HEK293 (cell line): ENCODE measurements around the gene ROBO1.

Experiments used
- CTCF ChIA-PET: fragments of 350-600 bp; formaldehyde crosslinking; extraction: SDS; loops from one replicate; lab custom pipeline; 2021; ENCODE audit warnings: antibody characterized with exemption; lab: Yijun Ruan, JAX
- POLR2A ChIA-PET: fragments of 300-600 bp; formaldehyde crosslinking; extraction: SDS; loops from one replicate; lab custom pipeline; 2020; ENCODE audit warnings: antibody characterized with exemption, inconsistent platforms; lab: Yijun Ruan, JAX
- H3K27ac ChIP-seq: fragments of 200-500 bp; sonication (Bioruptor generic); 2 replicates; pipeline ENCODE4 v1.5.1; 2014; ENCODE audit warnings: low read depth, low read length, control low read depth, inconsistent platforms; ENCODE audit errors: extremely low read depth
- H3K36me3 ChIP-seq, 2 experiments: fragments of 200-500 bp in 1 of 2; sonication (Bioruptor generic) in 1 of 2; 1 replicate in 1 of 2; 2 replicates in 1 of 2; pipeline ENCODE4 v1.5.1; 2014 to 2017; ENCODE audit warnings: inconsistent platforms in 2 of 2, low read length in 2 of 2; ENCODE audit not compliant: control insufficient read depth in 2 of 2, insufficient read depth in 1 of 2
- H3K4me1 ChIP-seq: fragments of 200-500 bp; sonication (Bioruptor generic); 2 replicates; pipeline ENCODE4 v1.5.1; 2014; ENCODE audit warnings: mild to moderate bottlenecking, low read length, inconsistent platforms; ENCODE audit not compliant: control insufficient read depth, insufficient read depth
- H3K4me3 ChIP-seq: 2 replicates; pipeline ENCODE4 v1.5.1; 2011; ENCODE audit warnings: low read depth, mild to moderate bottlenecking, control low read depth, low read length, moderate library complexity
- H3K9me3 ChIP-seq: fragments of 200-500 bp; sonication (Bioruptor generic); 2 replicates; pipeline ENCODE4 v1.5.1; 2014; ENCODE audit warnings: low read depth, low read length, inconsistent platforms; ENCODE audit not compliant: control insufficient read depth, insufficient read depth
- KLF9 ChIP-seq: fragments of 450-650 bp; formaldehyde crosslinking; IDR thresholded peaks from 2 replicates; pipeline ENCODE4 v1.5.1; 2016; ENCODE audit warnings: missing biosample characterization, missing genetic modification characterization, low read depth
- PBX3 ChIP-seq: sonication (generic); formaldehyde crosslinking; IDR thresholded peaks from 2 replicates; pipeline ENCODE4 v1.8.1; 2022; ENCODE audit warnings: mild to moderate bottlenecking, moderate library complexity, missing genetic modification reagents
- PRDM10 ChIP-seq: fragments of 450-650 bp; formaldehyde crosslinking; IDR thresholded peaks from 2 replicates; pipeline ENCODE4 v1.5.1; 2016; ENCODE audit warnings: missing biosample characterization, missing genetic modification characterization
- SP7 ChIP-seq: fragments of 450-650 bp; formaldehyde crosslinking; IDR thresholded peaks from 2 replicates; pipeline ENCODE4 v1.5.1; 2016; ENCODE audit warnings: missing biosample characterization, missing genetic modification characterization
- ZBTB17 ChIP-seq: fragments of 450-650 bp; formaldehyde crosslinking; IDR thresholded peaks from 2 replicates; pipeline ENCODE4 v1.5.1; 2016; ENCODE audit warnings: missing biosample characterization, missing genetic modification characterization
- ZBTB21 ChIP-seq: fragments of 450-650 bp; formaldehyde crosslinking; IDR thresholded peaks from 2 replicates; pipeline ENCODE4 v1.5.1; 2017; ENCODE audit warnings: missing biosample characterization, missing genetic modification characterization
- ZBTB8A ChIP-seq: fragments of 450-650 bp; formaldehyde crosslinking; IDR thresholded peaks from 2 replicates; pipeline ENCODE4 v1.5.1; 2016; ENCODE audit warnings: missing biosample characterization, missing genetic modification characterization
- ZNF146 ChIP-seq: fragments of 450-650 bp; formaldehyde crosslinking; IDR thresholded peaks from 2 replicates; pipeline ENCODE4 v1.5.1; 2016; ENCODE audit warnings: missing biosample characterization, missing genetic modification characterization
- ZNF223 ChIP-seq: fragments of 450-650 bp; formaldehyde crosslinking; IDR thresholded peaks from 2 replicates; pipeline ENCODE4 v1.5.1; 2016; ENCODE audit warnings: missing biosample characterization, missing genetic modification characterization
- ZNF23 ChIP-seq: fragments of 450-650 bp; formaldehyde crosslinking; IDR thresholded peaks from 2 replicates; pipeline ENCODE4 v1.5.1; 2016; ENCODE audit warnings: missing biosample characterization, missing genetic modification characterization, borderline replicate concordance
- ZNF26 ChIP-seq: fragments of 450-650 bp; formaldehyde crosslinking; IDR thresholded peaks from 2 replicates; pipeline ENCODE4 v1.5.1; 2016; ENCODE audit warnings: missing biosample characterization, missing genetic modification characterization
- ZNF324 ChIP-seq: fragments of 450-650 bp; formaldehyde crosslinking; IDR thresholded peaks from 2 replicates; pipeline ENCODE4 v1.5.1; 2016; ENCODE audit warnings: missing biosample characterization, missing genetic modification characterization
- ZNF354C ChIP-seq: fragments of 450-650 bp; formaldehyde crosslinking; IDR thresholded peaks from 2 replicates; pipeline ENCODE4 v1.5.1; 2016; ENCODE audit warnings: missing biosample characterization, missing genetic modification characterization, low read depth, borderline replicate concordance
- ZNF37A ChIP-seq: fragments of 450-650 bp; IDR thresholded peaks from 2 replicates; pipeline ENCODE4 v1.5.1; 2018; ENCODE audit warnings: missing biosample characterization, missing genetic modification characterization
- ZNF426 ChIP-seq: fragments of 450-650 bp; formaldehyde crosslinking; IDR thresholded peaks from 2 replicates; pipeline ENCODE4 v1.5.1; 2017; ENCODE audit warnings: missing biosample characterization, missing genetic modification characterization, mild to moderate bottlenecking, inconsistent platforms, moderate library complexity
- ZNF558 ChIP-seq: fragments of 450-650 bp; formaldehyde crosslinking; IDR thresholded peaks from 2 replicates; pipeline ENCODE4 v1.5.1; 2016; ENCODE audit warnings: missing biosample characterization, missing genetic modification characterization
- ZNF596 ChIP-seq: fragments of 450-650 bp; IDR thresholded peaks from 2 replicates; pipeline ENCODE4 v1.5.0; 2018; ENCODE audit warnings: missing biosample characterization, mild to moderate bottlenecking, missing genetic modification characterization, moderate library complexity
- ZNF629 ChIP-seq: fragments of 450-650 bp; formaldehyde crosslinking; IDR thresholded peaks from 2 replicates; pipeline ENCODE4 v1.5.1; 2017; ENCODE audit warnings: missing biosample characterization, missing genetic modification characterization
- TF ChIP-seq, protein P1 (sequence below): fragments of 450-650 bp; formaldehyde crosslinking; conservative IDR thresholded peaks from 2 replicates; pipeline ENCODE4 v1.5.1; 2016; ENCODE audit warnings: low read depth, missing biosample characterization, missing genetic modification characterization

Gene ROBO1

DNA sequence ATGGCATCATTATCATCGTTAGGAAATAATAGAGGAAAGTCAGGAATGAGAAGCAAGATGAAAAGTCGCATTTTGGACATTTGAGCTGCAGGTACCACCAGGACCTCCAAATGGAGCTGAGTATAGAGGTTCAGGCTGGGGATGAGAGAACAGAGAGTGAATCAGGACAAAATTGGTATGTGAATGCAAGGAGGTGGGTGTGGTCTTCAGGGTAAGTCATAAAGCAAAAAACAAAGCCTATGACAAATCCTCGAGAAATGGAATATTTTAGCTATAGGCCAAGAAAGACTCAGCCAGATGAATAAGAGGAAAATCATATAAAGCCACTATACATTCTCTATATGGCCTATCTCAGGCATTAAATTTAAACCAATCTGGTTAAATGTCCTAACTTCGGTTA, 841.3 kb downstream of the ROBO1 start:
- CTCF ChIA-PET = no interaction called here

DNA sequence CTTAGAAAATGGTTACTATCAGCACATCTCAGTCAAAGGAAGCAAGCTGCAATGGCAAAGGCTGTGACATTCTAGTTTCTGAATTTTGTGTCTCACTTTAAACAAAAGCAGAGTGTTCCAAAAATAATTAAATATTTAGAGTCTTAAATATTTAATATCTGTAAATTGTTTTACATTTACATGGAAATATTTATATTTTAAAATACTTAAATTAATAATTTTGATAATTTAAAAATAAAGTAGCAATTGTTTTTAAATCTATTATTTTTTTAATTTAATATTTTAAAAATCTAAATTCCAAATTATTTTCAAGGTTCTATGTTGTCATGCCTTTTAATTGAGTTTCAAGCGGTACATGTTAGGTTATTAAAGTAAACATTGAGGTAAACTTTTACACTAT, 843.1 kb downstream of the ROBO1 start:
- POLR2A ChIA-PET = no interaction called here
- no peak for TF ChIP-seq KLF9 (tag by site-specific recombination)
- Histone ChIP-seq H3K9me3 (no peaks in the 10 kb centered on the region), H3K4me1 (no peaks in the 10 kb centered on the region), H3K27ac (no peak overlapping the region), H3K4me3 (no peak overlapping the region), H3K36me3 (no peaks in the 10 kb centered on the region; a peak in 1 of 3 replicates)
- CTCF ChIA-PET = interaction anchor here (0.9 kb wide), 1 partner anchor 108 kb away, joined by 3 read pairs; no protein-coding TSS in a partner anchor

More for the DNA sequence above, 841.3 kb downstream of the ROBO1 start:
- no peaks in the 10 kb centered on the region for H3K9me3 ChIP-seq
- H3K4me1 ChIP-seq = no peaks in the 10 kb centered on the region
- H3K27ac ChIP-seq = no peak overlapping the region
- POLR2A ChIA-PET = no interaction called here
- TF ChIP-seq ZNF354C (tag by site-specific recombination) (no peak), PBX3 (no peak), ZBTB8A (tag by site-specific recombination) (no peak), ZNF146 (no peak), ZNF37A (tag by site-specific recombination) (no peak), ZNF596 (tag by site-specific recombination) (no peak), ZNF223 (tag by site-specific recombination) (no peak), ZNF558 (tag by site-specific recombination) (no peak), ZNF426 (tag by site-specific recombination) (no peak)
- TF ChIP-seq, all 188 proteins: peak for 0
- H3K36me3 ChIP-seq = no peaks in the 10 kb centered on the region
- no peak overlapping the region for H3K4me3 ChIP-seq

- ChIA-PET POLR2A (no interaction called here), CTCF (interaction anchor here (0.5 to 0.7 kb wide), 2 partner anchors 61 to 670 kb away, joined by 4 read pairs; no protein-coding TSS in a partner anchor)
- Histone ChIP-seq H3K27ac (peak overlapping the region; percentile 10; the same call in 1 of the 2 replicates), H3K9me3 (no peaks in the 10 kb centered on the region), H3K4me1 (peaks cover 6% of the 10 kb centered on the region), H3K4me3 (no peak overlapping the region), H3K36me3 (no peaks in the 10 kb centered on the region; a peak in 1 of 3 replicates)
- TF ChIP-seq ZNF629 (tag by site-specific recombination) (peak; percentile 76), ZBTB17 (tag by site-specific recombination) (peak; percentile 26; the same call in 1 of the 2 replicates), ZBTB21 (tag by site-specific recombination) (peak; percentile 27; the same call in 1 of the 2 replicates), SP7 (tag by site-specific recombination) (peak; percentile 57), ZNF324 (tag by site-specific recombination) (0 out of 2 replicates have a peak, but pooled peaks have one; percentile 22), ZNF26 (tag by site-specific recombination) (no peak), PRDM10 (peak; percentile 65), ZNF23 (no peak)
- TF ChIP-seq, protein P1, sequence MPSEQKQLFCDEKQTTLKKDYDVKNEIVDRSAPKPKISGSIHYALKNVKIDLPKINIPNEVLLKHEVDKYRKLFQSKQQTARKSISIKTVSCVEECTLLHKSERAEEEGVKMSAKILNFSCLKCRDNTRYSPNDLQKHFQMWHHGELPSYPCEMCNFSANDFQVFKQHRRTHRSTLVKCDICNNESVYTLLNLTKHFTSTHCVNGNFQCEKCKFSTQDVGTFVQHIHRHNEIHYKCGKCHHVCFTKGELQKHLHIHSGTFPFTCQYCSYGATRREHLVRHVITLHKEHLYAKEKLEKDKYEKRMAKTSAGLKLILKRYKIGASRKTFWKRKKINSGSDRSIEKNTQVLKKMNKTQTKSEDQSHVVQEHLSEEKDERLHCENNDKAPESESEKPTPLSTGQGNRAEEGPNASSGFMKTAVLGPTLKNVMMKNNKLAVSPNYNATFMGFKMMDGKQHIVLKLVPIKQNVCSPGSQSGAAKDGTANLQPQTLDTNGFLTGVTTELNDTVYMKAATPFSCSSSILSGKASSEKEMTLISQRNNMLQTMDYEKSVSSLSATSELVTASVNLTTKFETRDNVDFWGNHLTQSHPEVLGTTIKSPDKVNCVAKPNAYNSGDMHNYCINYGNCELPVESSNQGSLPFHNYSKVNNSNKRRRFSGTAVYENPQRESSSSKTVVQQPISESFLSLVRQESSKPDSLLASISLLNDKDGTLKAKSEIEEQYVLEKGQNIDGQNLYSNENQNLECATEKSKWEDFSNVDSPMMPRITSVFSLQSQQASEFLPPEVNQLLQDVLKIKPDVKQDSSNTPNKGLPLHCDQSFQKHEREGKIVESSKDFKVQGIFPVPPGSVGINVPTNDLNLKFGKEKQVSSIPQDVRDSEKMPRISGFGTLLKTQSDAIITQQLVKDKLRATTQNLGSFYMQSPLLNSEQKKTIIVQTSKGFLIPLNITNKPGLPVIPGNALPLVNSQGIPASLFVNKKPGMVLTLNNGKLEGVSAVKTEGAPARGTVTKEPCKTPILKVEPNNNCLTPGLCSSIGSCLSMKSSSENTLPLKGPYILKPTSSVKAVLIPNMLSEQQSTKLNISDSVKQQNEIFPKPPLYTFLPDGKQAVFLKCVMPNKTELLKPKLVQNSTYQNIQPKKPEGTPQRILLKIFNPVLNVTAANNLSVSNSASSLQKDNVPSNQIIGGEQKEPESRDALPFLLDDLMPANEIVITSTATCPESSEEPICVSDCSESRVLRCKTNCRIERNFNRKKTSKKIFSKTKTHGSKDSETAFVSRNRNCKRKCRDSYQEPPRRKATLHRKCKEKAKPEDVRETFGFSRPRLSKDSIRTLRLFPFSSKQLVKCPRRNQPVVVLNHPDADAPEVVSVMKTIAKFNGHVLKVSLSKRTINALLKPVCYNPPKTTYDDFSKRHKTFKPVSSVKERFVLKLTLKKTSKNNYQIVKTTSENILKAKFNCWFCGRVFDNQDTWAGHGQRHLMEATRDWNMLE = peak; percentile 37; the same call in 1 of the 2 replicates
These were observed 848.6 kb downstream of the ROBO1 start for GRCh38 chr3:78919021-78919755.
